Jurkat, Clone E6-1 (cell line): ENCODE measurements around the gene SYNE4. TPM values are rescaled to one million over a fixed set of nuclear protein-coding genes. Genes with fewer than 3 reads are reported as not detected.
A peak's percentile ranks its signal among the peaks of the same experiment; 100 is the strongest.
"Not testable (repeated sequence)": the region's sequence is repeated elsewhere in the genome, so short reads cannot be mapped to it uniquely, and the experiment has no call there.

ENCODE experiments used
- DNase-seq: peaks from one replicate; pipeline ENCODE4 v3.0.0-alpha.2; 2011; ENCODE audit warnings: low read depth, low spot score
- H3K4me3 ChIP-seq: 2 replicates; pipeline ENCODE4 v1.5.1; 2011; ENCODE audit warnings: mild to moderate bottlenecking, low read length, control low read depth, moderate library complexity
- polyA plus RNA-seq: library from polyadenylated mRNA; unstranded; fragments of >200 nt; gene quantifications from one replicate; pipeline ENCODE4 v1.2.1, GENCODE V29; 2012; ENCODE audit warnings: missing spikeins; ENCODE audit not compliant: insufficient read length, insufficient read depth

SYNE4 gene
- polyA plus RNA-seq, result 1.9 TPM

DNA sequence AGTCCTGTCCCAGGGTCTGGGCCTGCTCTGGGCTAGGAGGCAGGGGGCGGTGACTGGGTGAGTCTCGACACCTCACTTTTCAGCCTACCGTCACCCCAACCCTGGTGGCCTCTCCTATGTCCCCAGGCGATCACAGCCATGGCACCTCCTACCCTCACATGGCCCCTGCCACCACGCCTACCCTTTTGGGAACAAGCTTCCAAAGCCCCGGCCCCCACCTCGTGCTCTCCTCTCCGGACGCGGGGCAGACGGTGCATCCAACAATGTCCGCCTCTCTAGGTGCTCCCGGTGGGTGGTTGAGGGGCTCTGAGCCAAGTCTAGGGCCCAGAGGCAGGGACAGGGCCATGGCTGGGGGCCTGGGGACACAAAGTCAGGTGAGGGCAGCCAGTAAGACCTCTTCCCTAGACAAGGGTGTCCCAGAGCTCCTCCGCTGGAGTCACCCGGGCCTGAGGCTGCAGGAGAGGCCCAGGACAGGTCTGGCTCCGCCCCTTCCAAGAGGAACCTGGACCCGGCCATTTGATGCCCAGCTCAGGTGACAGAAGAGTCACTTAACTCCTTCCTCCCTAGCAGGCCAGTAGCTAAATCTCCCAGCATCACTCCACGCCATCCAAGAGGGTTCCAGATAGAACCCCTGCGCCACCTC, at the start of gene SYNE4:
Gene SYNE4, minus strand, starts transcription at position 478 of the 643 bp plus-strand sequence. Its CDS starts 132 bp downstream, at position 346.
- no peak within 1 kb of the TSS for H3K4me3 ChIP-seq
- DNase-seq, result no peak

GRCh38 chr19:36054733-36055686, 46.4 kb upstream of the SYNE4 start, which contains the start of gene WDR62:
TSS of gene WDR62 (plus strand) at chr19:36054897. CDS start at chr19:36054972, 75 bp downstream.
- peak; percentile 83 for DNase-seq
- peak within 1 kb of the TSS; percentile 89 for H3K4me3 ChIP-seq

DNA sequence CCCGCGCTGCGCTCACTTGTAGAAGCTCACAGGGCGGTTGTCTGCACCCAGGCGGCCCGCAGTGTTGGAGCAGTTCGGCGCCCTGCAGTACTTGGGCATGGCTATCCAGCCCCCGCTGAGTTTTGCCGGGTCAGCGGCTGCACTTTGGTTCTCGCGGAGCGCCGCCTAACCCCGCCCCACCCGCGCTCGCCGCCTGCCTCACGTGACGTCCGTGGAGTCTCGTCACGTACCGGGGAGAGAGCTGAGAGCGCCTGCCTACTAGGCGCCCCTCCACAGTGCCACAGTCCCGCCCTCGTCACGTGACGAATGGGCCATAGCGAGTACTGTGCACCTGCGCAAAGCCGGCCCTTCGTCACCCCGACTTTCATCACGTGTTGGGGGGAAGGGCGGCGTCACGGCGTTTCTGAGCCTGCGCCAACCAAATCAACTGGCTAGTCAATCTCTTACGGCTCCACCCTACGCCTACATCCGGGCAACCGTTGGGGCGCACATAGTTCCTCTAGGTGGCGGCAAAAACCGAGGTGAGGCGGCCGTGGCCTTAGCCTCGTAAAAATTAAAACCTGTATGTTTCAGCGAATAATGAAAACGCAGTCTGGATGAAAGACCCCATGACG, 45.6 kb upstream of the SYNE4 start, which contains the start of gene THAP8:
Gene THAP8, minus strand, starts transcription at position 167 of the 614 bp plus-strand sequence. Its CDS starts 68 bp downstream, at position 99.
- DNase-seq, result peak; percentile 99
- H3K4me3 ChIP-seq, result peak within 1 kb of the TSS; percentile 89

DNA sequence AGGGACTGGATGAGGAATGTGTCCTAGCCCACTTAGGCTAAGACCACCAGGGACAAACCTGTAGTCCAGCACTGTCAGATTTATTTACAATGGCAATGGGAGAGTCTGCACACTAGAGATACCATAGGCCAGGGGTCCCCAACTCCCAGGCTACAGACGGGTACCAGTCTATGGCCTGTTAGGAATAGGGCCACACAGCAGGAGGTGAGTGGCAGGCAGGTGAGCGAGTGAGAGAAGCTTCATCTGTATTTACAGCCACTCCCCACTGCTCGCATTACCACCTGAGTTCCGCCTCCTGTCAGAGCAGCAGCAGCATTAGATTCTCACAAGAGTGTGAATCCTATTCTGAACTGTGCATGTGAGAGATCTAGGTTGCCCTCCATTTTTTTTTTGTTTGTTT, 43.0 kb upstream of the SYNE4 start:
- no peak for DNase-seq

DNA sequence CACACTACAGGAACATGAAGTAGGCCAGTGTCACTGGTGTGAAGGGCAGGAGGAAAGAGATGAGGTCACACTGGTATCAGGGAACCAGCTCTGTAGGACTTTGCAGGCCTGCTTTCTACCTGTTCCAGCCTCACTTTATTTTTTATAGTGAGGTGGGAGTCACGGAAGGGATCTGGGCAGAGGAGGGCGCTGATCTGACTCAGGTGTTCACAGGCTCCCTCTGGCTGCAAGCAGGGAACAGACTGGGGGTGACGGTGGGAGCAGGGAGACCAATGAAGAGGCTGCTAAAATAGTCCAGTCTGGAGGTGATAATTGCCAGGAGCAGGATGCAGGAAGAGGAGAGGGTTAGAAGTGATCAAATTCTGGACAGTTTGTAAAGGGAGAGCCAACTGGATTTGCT, 42.6 kb upstream of the SYNE4 start:
- no peak overlapping the region for H3K4me3 ChIP-seq
- no peak for DNase-seq

More for the DNA sequence above, 43.0 kb upstream of the SYNE4 start:
- H3K4me3 ChIP-seq, result no peak overlapping the region

GRCh38 chr19:36049080-36049698, 40.6 kb upstream of the SYNE4 start:
- H3K4me3 ChIP-seq, result no peak overlapping the region
- no peak for DNase-seq

GRCh38 chr19:36047835-36048234, 39.2 kb upstream of the SYNE4 start:
- H3K4me3 ChIP-seq, result no peak overlapping the region
- DNase-seq, result no peak

DNA sequence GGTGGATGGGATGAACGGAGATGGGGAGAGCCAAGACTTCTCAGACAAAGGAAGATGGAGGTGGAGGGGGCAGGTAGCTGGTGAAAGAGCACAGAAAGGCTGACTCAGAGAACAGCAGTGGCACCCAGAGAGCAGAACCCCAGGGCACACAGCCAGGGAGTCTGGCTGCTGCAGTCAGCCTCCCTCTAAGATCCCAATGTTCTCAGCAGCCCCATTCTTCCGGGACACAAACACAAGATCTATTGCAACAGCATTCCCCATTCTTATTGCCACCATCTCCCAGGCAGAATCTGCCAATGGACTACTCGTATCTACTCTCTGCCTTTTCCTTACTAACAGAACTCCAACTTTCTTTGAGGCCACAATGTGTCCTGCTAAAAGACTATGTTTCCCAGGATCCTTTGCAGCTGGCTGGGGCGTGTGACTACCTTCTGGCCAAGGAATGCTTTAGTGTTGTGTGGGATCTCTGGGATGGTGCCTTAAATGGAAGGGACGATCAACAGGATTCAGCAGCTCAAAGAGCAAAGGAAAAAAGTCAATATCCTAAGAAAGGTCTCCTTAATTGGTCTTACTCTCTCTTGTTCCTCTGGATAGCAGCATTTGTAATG, 37.9 kb upstream of the SYNE4 start:
- H3K4me3 ChIP-seq, result no peak overlapping the region
- DNase-seq, result no peak

DNA sequence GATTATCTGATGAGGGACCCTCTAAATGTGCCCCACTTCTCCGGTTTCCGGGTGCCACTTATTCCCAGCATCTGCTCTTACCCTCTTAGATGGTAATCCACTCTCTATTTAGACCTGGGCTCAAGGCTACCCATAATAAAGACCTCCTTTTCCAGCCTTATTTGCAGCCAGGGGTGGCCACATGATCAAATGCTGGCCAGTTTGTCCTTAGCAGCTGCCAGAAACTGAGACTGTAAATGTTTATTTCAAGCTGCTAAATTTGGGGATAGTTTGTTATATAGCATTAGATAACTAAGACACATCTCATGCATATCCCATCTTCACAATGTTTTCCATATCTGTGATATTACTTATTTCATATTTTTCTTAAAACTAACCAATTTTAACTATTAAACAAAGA, 35.3 kb upstream of the SYNE4 start:
- no peak for DNase-seq
- H3K4me3 ChIP-seq, result no peak overlapping the region

- H3K4me3 ChIP-seq, result no peak overlapping the region
- DNase-seq, result no peak
These were observed 33.2 kb upstream of the SYNE4 start for GRCh38 chr19:36041831-36042230.

- not testable (repeated sequence) for H3K4me3 ChIP-seq, DNase-seq
These were observed 32.5 kb upstream of the SYNE4 start for GRCh38 chr19:36041092-36041491.

DNA sequence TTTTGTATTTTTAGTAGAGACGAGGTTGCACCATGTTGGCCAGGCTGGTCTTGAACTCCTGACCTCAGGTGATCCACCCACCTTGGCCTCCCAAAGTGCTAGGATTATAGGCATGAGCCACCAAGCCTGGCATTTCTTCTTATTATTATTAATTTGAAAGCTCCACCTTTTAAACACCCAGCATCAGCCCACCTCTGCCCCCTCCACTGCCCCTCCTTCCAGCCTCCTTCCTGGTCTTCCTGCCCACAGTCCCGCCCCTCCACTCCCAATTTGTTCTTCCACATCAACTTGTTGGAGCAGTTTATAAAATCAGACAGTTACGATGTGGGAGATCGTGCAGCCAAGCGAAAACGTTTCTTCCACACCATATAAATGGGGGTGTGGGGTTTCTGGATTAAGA, 31.9 kb upstream of the SYNE4 start:
- no peak overlapping the region for H3K4me3 ChIP-seq
- DNase-seq, result no peak

DNA sequence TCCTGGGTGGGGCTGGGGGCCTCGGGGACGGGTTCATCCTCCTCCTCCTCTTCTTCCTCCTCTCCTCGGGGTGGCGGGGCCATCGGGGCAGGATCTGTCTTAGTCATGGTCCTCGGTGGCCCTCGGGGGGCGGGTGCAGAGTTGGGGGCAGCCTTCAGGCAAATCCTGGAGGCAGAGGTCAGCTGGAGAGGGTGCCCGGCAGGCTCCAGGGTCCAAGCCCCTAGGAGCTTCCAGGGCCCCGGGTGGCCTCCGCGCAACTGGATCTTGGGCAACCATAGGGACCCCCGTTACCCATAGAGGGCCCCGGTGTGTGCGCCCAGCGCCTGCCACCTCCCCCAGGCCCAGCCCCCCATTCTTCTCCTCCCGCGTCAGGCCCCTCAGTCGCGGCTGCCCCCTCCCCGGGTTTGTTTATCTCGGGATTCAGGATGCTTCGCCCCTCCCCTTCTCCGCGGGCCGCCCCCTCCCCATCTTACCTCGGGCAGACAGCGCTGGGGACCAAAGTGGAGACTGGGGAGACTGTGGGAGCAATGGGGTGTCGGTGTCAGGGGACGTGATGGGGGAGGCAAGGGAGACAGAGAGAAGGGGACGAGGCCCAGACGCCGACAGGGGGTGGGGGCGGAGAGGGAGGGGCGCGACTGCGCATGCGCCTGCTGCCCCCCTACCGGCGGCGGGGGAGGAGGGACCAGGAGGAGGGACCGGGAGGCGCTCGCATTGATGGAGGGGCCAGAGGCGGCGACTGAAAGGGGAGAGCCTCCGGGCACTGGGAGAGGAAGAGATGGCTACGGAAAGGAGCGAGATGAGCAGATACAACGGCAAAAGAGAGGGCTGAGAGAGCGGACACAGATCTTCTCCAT, 23.9 kb upstream of the SYNE4 start, which contains the start of gene CLIP3:
Gene CLIP3, minus strand, starts transcription at position 623 of the 854 bp plus-strand sequence. Its CDS starts 516 bp downstream, at position 107.
- peak within 1 kb of the TSS; percentile 61 for H3K4me3 ChIP-seq
- DNase-seq, result peak; percentile 53

GRCh38 chr19:36031308-36031707, 22.7 kb upstream of the SYNE4 start:
- no peak overlapping the region for H3K4me3 ChIP-seq
- DNase-seq, result no peak

- no peak for DNase-seq
- no peak overlapping the region for H3K4me3 ChIP-seq
These were observed 21.9 kb upstream of the SYNE4 start for GRCh38 chr19:36030264-36031148.

DNA sequence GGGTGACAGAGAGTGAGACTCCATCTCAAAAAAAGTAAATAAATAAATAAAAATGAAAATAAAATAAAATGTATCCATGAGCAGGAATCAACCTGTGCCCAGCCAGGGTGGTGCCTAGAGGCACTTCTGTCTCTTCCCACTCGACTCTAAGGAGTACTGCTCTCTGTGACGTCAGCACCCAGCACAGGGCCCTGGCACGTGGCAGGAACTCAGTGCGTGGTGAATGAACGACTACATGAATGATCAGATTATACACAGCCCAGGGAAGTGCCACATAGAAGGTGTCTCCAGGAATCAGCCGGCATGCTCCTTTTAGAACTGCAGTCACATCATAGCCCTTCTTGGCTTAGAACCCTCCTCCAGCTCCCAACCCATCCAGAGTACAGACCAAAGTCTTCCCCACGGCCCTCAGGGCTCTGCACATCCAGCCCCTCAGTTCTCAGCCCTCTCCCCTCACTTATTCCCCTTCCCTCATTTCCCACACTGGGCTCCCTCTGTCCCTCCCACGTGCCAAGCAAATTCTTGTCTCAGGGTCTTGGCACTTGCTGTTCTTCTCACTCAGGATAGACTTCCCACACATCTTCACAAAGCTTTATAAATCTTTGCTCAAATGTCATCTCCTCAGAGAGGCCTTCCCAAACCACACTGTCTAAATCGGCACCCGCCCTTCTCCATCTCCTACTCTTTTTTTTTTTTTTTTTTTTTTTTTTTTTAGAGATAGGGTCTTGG, 19.9 kb upstream of the SYNE4 start:
- no peak overlapping the region for H3K4me3 ChIP-seq
- no peak for DNase-seq
